HG03060 (cell line): ENCODE results near the gene NUP58.

Experiments used
- ATAC-seq: cut with Tn5 transposase; IDR thresholded peaks from one replicate; pipeline ENCODE4 v1.9.1; 2021; ENCODE audit warnings: low read depth, moderate number of reproducible peaks; ENCODE audit not compliant: unreplicated experiment

NUP58 gene

GRCh38 chr13:25372284-25373081, 71.1 kb downstream of the NUP58 start:
- no peak for ATAC-seq

GRCh38 chr13:25375727-25376358, 74.4 kb downstream of the NUP58 start:
- ATAC-seq, result no peak

GRCh38 chr13:25377244-25377962, 76.0 kb downstream of the NUP58 start:
- ATAC-seq, result no peak

DNA sequence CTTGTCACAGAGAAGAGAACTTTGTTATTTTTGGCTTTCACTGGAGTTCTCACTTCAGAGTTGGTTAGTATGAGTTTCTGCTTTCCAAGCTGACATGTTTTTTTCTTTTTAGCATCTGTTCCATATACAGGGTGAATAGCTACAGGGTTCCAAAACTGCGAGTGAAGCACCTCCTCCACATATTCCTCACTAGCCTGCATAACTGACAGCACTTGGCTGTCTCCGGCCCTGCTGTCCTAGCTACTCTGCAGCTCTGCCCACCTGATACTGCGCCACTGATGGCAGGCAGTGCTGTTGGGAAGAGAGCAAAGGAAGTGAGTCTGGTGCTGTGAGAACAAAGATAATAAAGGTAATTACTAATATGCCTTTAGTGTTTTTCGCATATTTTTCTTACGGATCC, 77.1 kb downstream of the NUP58 start:
- ATAC-seq, result no peak

DNA sequence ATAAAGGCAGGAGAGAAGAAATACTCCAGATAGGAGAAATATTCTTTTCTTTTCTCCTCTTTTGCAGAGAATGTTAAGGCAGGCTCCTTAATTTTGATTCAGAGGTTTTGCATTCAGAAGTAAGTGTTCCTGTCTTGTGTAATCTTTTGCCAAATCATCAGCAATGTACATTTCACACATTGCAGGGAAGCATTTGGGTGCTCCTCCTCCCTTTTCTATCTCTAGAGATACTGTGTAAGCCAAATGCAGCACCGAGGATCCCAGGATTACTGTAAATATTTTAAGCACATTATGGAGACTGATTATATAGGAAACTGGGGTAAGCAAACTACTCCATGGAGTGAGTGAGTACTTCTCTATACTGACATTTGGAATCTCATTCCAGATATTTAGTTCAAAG, 77.6 kb downstream of the NUP58 start:
- ATAC-seq, result no peak

DNA sequence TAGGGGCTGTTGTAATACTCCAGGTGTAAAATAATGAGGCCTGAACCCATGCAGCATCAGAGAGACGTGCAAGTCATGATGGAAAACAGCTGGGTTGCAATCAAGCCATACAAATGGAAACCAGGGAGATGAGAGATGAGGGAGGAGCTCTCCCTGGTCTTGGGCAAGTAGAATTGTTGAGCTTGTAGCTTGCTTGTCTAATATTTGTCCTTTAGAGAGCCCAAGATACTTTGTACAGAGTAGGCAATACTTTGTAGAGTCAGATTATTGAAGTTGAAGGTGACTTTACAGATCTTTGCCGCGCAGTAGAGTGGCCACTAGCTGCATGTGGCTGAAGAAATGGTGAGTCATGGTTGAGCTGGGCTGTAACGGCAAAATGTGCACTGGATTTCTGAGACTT, 78.7 kb downstream of the NUP58 start:
- no peak for ATAC-seq

DNA sequence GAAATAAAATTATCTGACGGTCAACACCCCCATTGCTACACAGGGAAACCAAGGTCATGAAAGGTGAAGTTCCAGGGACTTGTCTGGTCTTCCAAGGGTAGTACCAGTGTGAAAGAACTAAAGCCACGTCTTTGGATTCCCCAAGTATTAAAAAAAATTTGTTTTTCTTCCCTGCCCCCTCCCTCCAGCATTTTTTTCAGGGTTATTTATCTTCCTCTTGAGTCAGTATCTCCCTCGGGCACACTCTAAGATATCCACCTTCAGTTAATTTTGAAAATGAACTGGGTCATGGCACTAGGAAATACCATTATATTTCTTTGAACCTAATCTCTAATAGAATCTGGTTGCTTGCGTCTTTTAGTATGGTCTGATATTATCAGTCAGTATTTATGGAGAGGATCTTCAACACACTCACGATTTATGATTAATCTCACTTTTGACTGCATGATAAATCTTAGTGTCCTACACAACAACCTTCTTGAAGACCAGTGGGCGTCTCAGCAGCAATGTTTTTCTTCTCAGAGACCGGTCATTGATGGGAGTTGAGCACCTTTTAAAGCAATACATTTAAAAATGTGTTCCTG, 79.4 kb downstream of the NUP58 start:
- ATAC-seq, result no peak

- ATAC-seq, result no peak
Measured at GRCh38 chr13:25384758-25385410, 83.5 kb downstream of the NUP58 start.

DNA sequence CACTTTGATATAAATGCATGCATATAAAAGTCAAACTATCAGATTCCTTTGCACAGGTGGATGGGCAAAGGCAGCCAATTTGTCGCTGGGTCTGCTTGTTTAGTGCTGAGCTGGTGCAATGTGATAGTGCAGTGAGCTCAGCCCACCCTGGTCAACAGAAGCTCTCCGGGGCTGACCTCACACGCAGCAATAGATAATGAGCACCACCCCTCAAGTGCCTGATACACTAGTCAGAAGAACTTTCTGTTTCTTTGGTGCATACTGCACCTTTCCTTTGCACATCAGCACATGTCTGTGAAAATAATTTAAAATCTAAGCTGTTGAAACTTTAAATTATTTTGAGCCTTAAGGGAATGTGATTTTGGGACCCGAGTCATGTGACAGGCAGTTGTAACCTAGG, 90.5 kb downstream of the NUP58 start:
- no peak for ATAC-seq
